ENCODE measurements around the gene PTAR1. TPM values are rescaled to one million over a fixed set of nuclear protein-coding genes. Genes with fewer than 3 reads are reported as not detected.
A peak's percentile ranks its signal among the peaks of the same experiment; 100 is the strongest.

The PTAR1 gene, protein sequence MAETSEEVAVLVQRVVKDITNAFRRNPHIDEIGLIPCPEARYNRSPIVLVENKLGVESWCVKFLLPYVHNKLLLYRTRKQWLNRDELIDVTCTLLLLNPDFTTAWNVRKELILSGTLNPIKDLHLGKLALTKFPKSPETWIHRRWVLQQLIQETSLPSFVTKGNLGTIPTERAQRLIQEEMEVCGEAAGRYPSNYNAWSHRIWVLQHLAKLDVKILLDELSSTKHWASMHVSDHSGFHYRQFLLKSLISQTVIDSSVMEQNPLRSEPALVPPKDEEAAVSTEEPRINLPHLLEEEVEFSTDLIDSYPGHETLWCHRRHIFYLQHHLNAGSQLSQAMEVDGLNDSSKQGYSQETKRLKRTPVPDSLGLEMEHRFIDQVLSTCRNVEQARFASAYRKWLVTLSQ
- total RNA-seq (2021; ENCODE audit: unreplicated experiment) = 32.2 TPM
- polyA plus RNA-seq (2012) = 8.4 and 9.9 TPM in 2 replicates
- Bru-seq, nascent RNA = percentile 84 among the genes with signal in this experiment
- percentile 95 among the genes with signal in this experiment for BruChase-seq, experiment 1, labeled RNA remaining after a 6-hour chase
- BruChase-seq, experiment 2, labeled RNA remaining after a 2-hour chase = percentile 92 among the genes with signal in this experiment
- long read RNA-seq, partial matches to known transcripts = 1 of 12 reads
- long read RNA-seq, other reads (novel, unspliced or antisense) = 10 of 12 reads

- ChIA-PET POLR2A (no interaction called here), RAD21 (ENCODE audit: low non-redundant PET in 1 of 2, low total read pairs in 2 of 2, uncharacterized antibody in 2 of 2, unreplicated experiment in 2 of 2) (no interaction called here), CTCF (interaction anchor here (0.8 kb wide), 1 partner anchor 23 kb away, joined by 3 read pairs; no protein-coding TSS in a partner anchor)
- DNase-seq (ENCODE audit: low read depth, low spot score) (peak; percentile 68), ATAC-seq (peak; percentile 91)
- no peaks in the 10 kb centered on the region for H3K9me3 ChIP-seq (ENCODE audit: control insufficient read depth in 1 of 2, insufficient read depth in 1 of 2, low read depth in 1 of 2, low read length in 2 of 2)
- no peaks in the 10 kb centered on the region for H3K9me2 ChIP-seq (ENCODE audit: insufficient read depth)
- BruUV-seq (replicated peaks) = no TSS peak
- H2AFZ ChIP-seq (ENCODE audit: low read depth, low read length, poor library complexity, severe bottlenecking) = peak within 1 kb of the TSS; percentile 91
- intact Hi-C loops (cut with micrococcal nuclease) = loop anchor here (5.0 kb wide), 1 partner anchor 87 kb away; the partner anchor contains the start of gene APBA1
- no peaks in the 10 kb centered on the region for H4K20me1 ChIP-seq (ENCODE audit: insufficient read depth)
- H3K27me3 ChIP-seq (ENCODE audit: insufficient read depth, low read length) = no peaks in the 10 kb centered on the region
- peak within 1 kb of the TSS; percentile 78 for H3K27ac ChIP-seq (ENCODE audit: low read depth, low read length)
- peaks cover 46% of the 10 kb centered on the region for H3K79me2 ChIP-seq (ENCODE audit: insufficient read depth, low read length)
- TF ChIP-seq EZH2phosphoT487 (IDR thresholded peaks at IDR 0.05; ENCODE audit: borderline replicate concordance) (no peak), YY1 (IDR thresholded peaks at IDR 0.05; ENCODE audit: extremely low read depth, insufficient replicate concordance, low read depth, low read length) (peak; percentile 92), EGR1 (IDR thresholded peaks at IDR 0.05; ENCODE audit: low read depth) (no peak), CEBPB (IDR thresholded peaks at IDR 0.05; ENCODE audit: low read depth) (no peak), CBX3 (IDR thresholded peaks at IDR 0.05; ENCODE audit: low read depth) (no peak), TCF7L2 (IDR thresholded peaks at IDR 0.05; ENCODE audit: borderline replicate concordance, extremely low read depth, insufficient read depth, insufficient read length) (peak; percentile 15), ELF1 (IDR thresholded peaks at IDR 0.05; ENCODE audit: borderline replicate concordance, low read depth) (peak; percentile 44), POLR2A (IDR thresholded peaks at IDR 0.05; ENCODE audit: borderline replicate concordance, extremely low read depth, insufficient read depth, insufficient read length) (peak; percentile 52), POLR2AphosphoS5 (IDR thresholded peaks at IDR 0.05; ENCODE audit: low read depth, low read length) (peak; percentile 94), ZFX (IDR thresholded peaks at IDR 0.05) (peak; percentile 70), RAD21 (IDR thresholded peaks at IDR 0.05; ENCODE audit: low read depth) (no peak), SIN3A (IDR thresholded peaks at IDR 0.05; ENCODE audit: low read depth) (peak; percentile 79), SP1 (IDR thresholded peaks at IDR 0.05; ENCODE audit: low read depth) (peak; percentile 16; the same call in 1 of the 2 replicates), FOSL1 (IDR thresholded peaks at IDR 0.05; ENCODE audit: low read depth) (no peak), ZNF274 (IDR thresholded peaks at IDR 0.05; ENCODE audit: low read depth, low read length) (no peak), JUND (IDR thresholded peaks at IDR 0.05) (no peak), MAX (IDR thresholded peaks at IDR 0.05) (peak; percentile 56; the same call in 1 of the 2 replicates), EZH2 (IDR thresholded peaks at IDR 0.05) (no peak), SRF (IDR thresholded peaks at IDR 0.05; ENCODE audit: low read depth) (no peak)
- peak within 1 kb of the TSS; percentile 82 for H3K9ac ChIP-seq (ENCODE audit: low read length)
- H3K4me2 ChIP-seq (ENCODE audit: low read length) = peak within 1 kb of the TSS; percentile 85
- H3K4me1 ChIP-seq (ENCODE audit: control insufficient read depth in 1 of 2, insufficient read depth in 2 of 2, low read length in 2 of 2) = peaks cover 6 to 9% of the 10 kb centered on the region in 2 experiments; a peak in 3 of 4 replicates
- peak within 1 kb of the TSS; percentile 54 to 96 for H3K4me3 ChIP-seq (replicated peaks in 1 of 2; ENCODE audit: low read depth in 1 of 2, low read length in 2 of 2)
- H3K36me3 ChIP-seq (ENCODE audit: control insufficient read depth in 1 of 2, insufficient read depth in 2 of 2, low read length in 2 of 2) = no peaks in the 10 kb centered on the region
These were observed at the start of gene PTAR1 for GRCh38 chr9:69759421-69760277. TSS of gene PTAR1 (minus strand) at chr9:69760011. CDS start at chr9:69759938, 73 bp downstream.
